ENCODE results near the gene SASH1. TPM values are rescaled to one million over a fixed set of nuclear protein-coding genes. Genes with fewer than 3 reads are reported as not detected.

The SASH1 gene
- total RNA-seq, 1 experiment from 2014 or later = 9.8 TPM

DNA sequence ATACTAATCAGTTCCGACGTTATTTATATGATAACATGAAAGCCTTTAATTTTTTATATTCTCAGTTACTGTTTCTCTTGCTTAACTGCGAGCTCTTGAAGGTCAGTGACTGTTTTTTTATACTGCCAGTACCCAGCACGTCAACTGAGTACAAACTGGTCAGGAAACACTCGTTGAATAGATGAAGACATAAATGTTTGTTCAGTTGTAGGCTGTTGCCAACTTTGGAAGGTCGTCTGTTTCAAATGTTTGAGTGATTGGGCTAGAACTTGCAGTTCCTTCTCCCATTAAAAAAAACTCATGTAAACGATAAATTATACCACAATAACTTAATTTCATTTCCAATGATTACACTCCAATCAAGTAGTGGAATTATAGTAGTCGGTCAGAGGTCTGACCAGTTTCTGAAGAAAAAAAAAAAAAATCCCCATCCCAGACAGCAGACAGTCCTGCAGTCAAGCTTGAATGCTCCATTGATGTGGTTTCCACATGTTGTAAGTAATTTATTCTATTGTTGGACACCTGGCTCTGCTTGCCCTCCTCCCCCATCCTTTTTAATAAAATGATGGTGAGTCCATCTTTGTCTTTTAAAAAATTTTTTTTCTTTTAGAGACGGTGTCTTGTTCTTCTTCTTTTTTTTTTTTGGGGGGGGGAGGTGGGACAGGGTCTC is 81.1 kb downstream of the SASH1 start:
- H3K9me2 ChIP-seq (replicated peaks; ENCODE audit: low read length) = no peaks in the 10 kb centered on the region
- H3K36me3 ChIP-seq (ENCODE audit: low read depth, low read length) = no peaks in the 10 kb centered on the region
- POLR2A ChIA-PET (ENCODE audit: unreplicated experiment) = no interaction called here
- no peak overlapping the region for H3K4me3 ChIP-seq (ENCODE audit: low read length)
- no peaks in the 10 kb centered on the region for H3K9me3 ChIP-seq (ENCODE audit: low read length)
- no peaks in the 10 kb centered on the region for H3K27me3 ChIP-seq (ENCODE audit: low read length)
- ATAC-seq = no peak
- DNase-seq = no peak
- CTCF ChIA-PET = no interaction called here
- H3K4me2 ChIP-seq (ENCODE audit: low read length) = no peak overlapping the region
- H3F3A ChIP-seq (ENCODE audit: low read length, unreplicated experiment) = no peaks in the 10 kb centered on the region
- TF ChIP-seq CTCF (conservative IDR thresholded peaks at IDR 0.05; ENCODE audit: low read depth, low read length) (no peak), EZH2 (IDR thresholded peaks at IDR 0.05; ENCODE audit: low read length, unreplicated experiment) (no peak)
- no peaks in the 10 kb centered on the region for H3K4me1 ChIP-seq (ENCODE audit: insufficient read depth, low read length)
- H4K20me1 ChIP-seq (ENCODE audit: low read length) = no peaks in the 10 kb centered on the region
- no peak overlapping the region for H3K9ac ChIP-seq (ENCODE audit: low read length)
- H3K27ac ChIP-seq (ENCODE audit: low read length) = no peak overlapping the region
- H3K79me2 ChIP-seq (ENCODE audit: low read length) = no peaks in the 10 kb centered on the region
- no TSS peak for BruUV-seq (replicated peaks)
- intact Hi-C loops (cut with micrococcal nuclease) = no loop called here
- H2AFZ ChIP-seq (ENCODE audit: low read length) = no peak overlapping the region

DNA sequence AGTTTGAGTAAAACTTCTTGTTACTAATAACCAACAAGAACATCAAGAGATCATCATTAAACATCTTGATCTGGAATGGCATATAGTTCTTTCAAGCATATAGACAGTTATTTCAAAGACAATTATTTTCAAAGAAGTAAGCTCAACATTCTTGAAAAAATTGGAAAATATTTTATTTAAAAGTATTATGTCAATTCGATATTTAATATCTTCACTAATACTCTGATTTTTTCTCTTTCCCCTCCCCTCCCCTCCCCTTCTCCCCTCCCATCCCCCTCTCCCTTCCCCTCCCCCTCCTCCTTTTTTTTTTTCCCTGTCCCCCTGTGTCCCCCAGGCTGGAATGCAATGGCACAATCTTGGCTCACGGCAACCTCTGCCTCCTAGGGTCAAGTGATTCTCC is 82.8 kb downstream of the SASH1 start:
- DNase-seq (no peak), ATAC-seq (no peak)
- BruUV-seq (replicated peaks) = no TSS peak
- CTCF ChIA-PET = no interaction called here
- H3K27me3 ChIP-seq (ENCODE audit: low read length) = no peaks in the 10 kb centered on the region
- H3K9me3 ChIP-seq (ENCODE audit: low read length) = no peaks in the 10 kb centered on the region
- H3K36me3 ChIP-seq (ENCODE audit: low read depth, low read length) = no peaks in the 10 kb centered on the region
- H3F3A ChIP-seq (ENCODE audit: low read length, unreplicated experiment) = no peaks in the 10 kb centered on the region
- H3K4me3 ChIP-seq (ENCODE audit: low read length) = no peak overlapping the region
- no peak overlapping the region for H2AFZ ChIP-seq (ENCODE audit: low read length)
- intact Hi-C loops (cut with micrococcal nuclease) = no loop called here
- H3K27ac ChIP-seq (ENCODE audit: low read length) = no peak overlapping the region
- POLR2A ChIA-PET (ENCODE audit: unreplicated experiment) = no interaction called here
- no peaks in the 10 kb centered on the region for H3K4me1 ChIP-seq (ENCODE audit: insufficient read depth, low read length)
- no peak overlapping the region for H3K4me2 ChIP-seq (ENCODE audit: low read length)
- no peak overlapping the region for H3K9ac ChIP-seq (ENCODE audit: low read length)
- no peaks in the 10 kb centered on the region for H3K9me2 ChIP-seq (replicated peaks; ENCODE audit: low read length)
- H4K20me1 ChIP-seq (ENCODE audit: low read length) = no peaks in the 10 kb centered on the region
- TF ChIP-seq CTCF (conservative IDR thresholded peaks at IDR 0.05; ENCODE audit: low read depth, low read length) (no peak), EZH2phosphoT487 (IDR thresholded peaks at IDR 0.05; ENCODE audit: borderline replicate concordance, low read length) (no peak), EZH2 (IDR thresholded peaks at IDR 0.05; ENCODE audit: low read length, unreplicated experiment) (no peak)
- no peaks in the 10 kb centered on the region for H3K79me2 ChIP-seq (ENCODE audit: low read length)

DNA sequence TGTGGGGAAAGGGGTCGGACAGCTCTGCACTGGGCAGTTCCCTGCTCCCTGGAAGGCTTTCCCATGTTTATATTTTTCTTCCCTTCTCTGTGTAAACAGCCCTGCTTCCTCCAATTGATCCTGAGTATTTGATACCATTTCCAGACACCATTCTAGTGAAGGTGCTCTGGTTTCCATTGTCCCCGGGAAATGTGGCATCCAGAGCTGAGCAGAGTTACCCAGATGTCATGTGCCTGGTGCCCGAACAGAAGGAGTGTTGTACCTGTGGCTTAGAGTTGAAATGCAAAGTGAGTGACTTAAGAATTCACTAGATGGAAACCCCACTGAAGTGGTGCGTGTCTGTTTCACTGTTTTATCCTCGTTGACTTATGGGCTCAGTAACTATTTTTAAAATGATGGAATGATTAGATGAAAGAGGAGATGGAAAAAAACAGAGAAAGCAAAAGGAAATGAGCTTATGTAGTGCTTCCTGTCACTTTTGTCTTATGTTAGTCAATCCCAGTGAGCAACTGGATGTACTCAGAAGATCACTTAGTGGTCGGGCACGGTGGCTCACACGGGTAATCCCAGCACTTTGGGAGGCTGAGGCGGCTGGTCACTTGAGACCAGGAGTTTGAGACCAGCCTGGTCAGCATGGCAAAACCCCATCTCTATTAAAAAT is 83.8 kb downstream of the SASH1 start:
- ATAC-seq = no peak
- BruUV-seq (replicated peaks) = no TSS peak
- TF ChIP-seq EZH2phosphoT487 (IDR thresholded peaks at IDR 0.05; ENCODE audit: borderline replicate concordance, low read length) = no peak
- TF ChIP-seq CTCF (conservative IDR thresholded peaks at IDR 0.05; ENCODE audit: low read depth, low read length) = no peak
- TF ChIP-seq EZH2 (IDR thresholded peaks at IDR 0.05; ENCODE audit: low read length, unreplicated experiment) = no peak

More for the DNA sequence above, 83.8 kb downstream of the SASH1 start:
- Histone ChIP-seq H3K4me3 (ENCODE audit: low read length) (no peak overlapping the region), H3F3A (ENCODE audit: low read length, unreplicated experiment) (no peaks in the 10 kb centered on the region), H3K36me3 (ENCODE audit: low read depth, low read length) (no peaks in the 10 kb centered on the region), H4K20me1 (ENCODE audit: low read length) (no peaks in the 10 kb centered on the region), H3K9ac (ENCODE audit: low read length) (no peak overlapping the region), H2AFZ (ENCODE audit: low read length) (no peak overlapping the region), H3K9me2 (replicated peaks; ENCODE audit: low read length) (no peaks in the 10 kb centered on the region), H3K9me3 (ENCODE audit: low read length) (no peaks in the 10 kb centered on the region), H3K4me2 (ENCODE audit: low read length) (no peak overlapping the region), H3K79me2 (ENCODE audit: low read length) (no peaks in the 10 kb centered on the region), H3K27ac (ENCODE audit: low read length) (no peak overlapping the region), H3K4me1 (ENCODE audit: insufficient read depth, low read length) (no peaks in the 10 kb centered on the region), H3K27me3 (ENCODE audit: low read length) (no peaks in the 10 kb centered on the region)
- POLR2A ChIA-PET (ENCODE audit: unreplicated experiment) = interaction anchor here (0.8 kb wide), 1 partner anchor 104 kb away, joined by 9 read pairs; no protein-coding TSS in a partner anchor
- CTCF ChIA-PET = no interaction called here
- intact Hi-C loops (cut with micrococcal nuclease) = no loop called here
- DNase-seq = no peak

Data from PC-3 (cell line).